ENCODE results near the gene MAP3K6.
A peak's percentile ranks its signal among the peaks of the same experiment; 100 is the strongest.

MAP3K6 gene

DNA sequence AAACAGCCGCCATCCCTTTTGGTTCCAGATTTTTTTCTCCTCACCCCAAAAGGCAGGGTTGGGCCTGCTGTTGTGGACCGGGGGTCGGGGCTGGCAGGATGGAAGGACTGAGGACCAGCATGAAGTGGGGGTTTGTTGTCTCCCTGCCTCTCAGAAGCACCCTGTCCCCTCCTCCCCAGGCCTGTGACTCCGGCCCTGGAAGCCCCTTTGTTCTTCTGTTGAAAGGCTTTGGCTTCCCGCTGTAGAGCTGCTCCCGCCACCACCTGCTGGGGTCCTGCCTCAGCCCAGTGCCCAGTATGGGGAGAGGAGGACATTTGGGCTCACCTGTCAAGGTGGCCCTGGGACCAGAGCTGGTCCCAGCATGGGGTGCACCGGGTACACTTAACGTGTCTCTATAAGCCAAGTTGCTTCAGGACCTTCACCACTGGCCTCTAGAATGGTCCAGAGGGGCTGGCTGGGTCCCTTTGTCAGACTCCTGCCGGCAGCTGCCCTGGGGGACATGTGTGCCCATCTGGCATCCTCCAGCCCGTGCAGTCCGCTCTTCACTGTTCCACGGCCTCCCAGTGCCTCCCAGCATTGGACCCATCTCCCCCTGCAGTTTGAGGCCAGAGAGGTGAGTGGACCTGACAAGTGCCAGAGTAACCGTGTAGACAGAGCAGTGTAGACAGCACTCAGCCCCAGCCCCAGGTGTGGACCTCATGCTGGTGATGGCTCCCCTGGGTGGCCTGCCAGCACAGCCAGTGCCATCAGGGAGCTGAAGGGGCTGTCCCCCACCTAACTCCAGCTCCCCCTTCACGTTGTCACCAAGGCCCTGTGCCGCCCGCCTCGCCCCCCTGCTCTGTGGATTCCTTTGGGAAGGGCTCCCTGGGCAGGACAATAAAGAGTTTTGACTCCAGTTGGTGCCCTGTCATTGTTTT lies 31.0 kb downstream of the MAP3K6 start:
- DNase-seq (ENCODE audit: low read depth): no peak

DNA sequence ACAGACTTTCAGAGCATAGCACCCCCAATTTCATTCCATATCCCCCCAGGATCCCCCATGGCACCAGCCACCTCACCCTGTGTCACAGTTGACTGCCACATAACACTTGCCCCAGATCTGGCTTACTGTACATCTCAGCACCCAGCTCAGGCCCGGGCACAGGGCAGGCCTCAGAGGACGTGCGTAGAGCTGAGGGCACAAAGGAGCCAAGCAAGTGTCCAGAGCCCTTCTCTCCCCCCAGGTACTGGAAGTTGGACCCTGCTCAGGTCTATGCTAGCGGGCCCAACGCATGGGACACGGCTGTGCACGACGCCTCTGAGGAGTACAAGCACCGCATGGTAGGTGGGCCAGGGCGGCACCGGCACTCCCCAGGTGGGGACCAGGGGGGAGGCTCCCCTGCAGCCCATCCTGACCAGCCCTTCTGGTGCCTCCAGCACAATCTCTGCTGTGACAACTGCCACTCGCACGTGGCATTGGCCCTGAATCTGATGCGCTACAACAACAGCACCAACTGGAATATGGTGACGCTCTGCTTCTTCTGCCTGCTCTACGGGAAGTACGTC lies 33.0 kb downstream of the MAP3K6 start:
- DNase-seq (ENCODE audit: low read depth): no peak

DNA sequence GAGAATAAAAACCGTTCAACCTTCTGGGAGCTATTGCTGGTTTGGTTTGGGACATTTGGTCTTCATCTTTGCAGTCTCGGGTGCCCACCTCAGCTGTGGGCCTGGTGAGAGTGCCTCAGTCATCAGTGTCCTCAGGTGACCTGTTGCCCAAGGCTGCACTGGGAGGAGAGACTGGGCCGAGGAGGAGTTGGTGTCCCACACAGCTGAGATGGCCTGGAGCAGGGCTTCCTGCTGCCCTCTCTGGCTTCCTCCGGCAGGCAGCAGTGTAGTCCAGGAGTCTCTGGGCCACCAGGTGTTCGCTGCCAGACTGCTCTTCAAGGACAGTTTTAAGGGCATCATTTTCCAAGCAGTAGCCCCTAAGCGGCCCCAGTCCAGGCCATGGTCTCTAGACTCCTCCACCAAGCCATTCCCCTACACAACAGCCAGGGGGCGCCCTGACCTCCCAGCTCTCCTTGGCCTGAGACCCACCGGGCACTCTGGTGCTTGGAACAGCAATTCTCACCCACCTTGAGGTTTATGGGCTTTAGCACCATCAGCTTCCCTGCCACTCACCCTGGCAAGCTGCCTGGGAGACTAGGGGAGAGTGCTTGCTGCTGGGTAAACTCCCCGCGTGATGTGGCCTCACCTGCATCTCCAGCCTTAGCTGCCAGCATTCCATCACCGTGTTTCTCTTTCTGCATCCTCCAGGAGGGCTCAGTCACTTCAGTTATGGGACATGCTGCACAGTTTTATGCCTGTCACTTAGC lies 34.1 kb downstream of the MAP3K6 start:
- DNase-seq (ENCODE audit: low read depth): peak; percentile 34

- DNase-seq (ENCODE audit: low read depth): no peak
These were observed 34.8 kb downstream of the MAP3K6 start for GRCh38 chr1:27331922-27332321.

- no peak for DNase-seq (ENCODE audit: low read depth)
These were observed 35.3 kb downstream of the MAP3K6 start for GRCh38 chr1:27331426-27331825.

GRCh38 chr1:27330786-27331185 lies 36.0 kb downstream of the MAP3K6 start:
- no peak for DNase-seq (ENCODE audit: low read depth)

DNA sequence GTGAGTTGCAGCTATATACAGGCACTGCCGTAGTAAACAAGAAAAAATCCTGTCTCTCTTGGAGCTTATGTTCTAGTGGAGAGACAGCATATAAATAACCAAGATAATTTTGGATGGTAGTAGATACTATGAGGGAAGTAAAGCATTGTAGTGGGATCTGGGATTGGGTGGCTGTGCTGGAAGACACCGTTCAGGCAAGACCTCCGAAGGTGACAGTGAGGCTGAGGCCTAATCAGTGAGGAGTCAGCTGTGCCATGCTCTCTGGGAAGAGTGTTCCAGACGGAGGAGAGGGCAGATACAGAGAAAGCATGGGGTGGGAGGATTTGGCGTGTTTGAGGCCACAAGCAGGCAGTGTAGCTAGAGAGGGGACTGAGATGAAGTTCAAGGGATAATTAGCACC lies 38.8 kb downstream of the MAP3K6 start:
- DNase-seq (ENCODE audit: low read depth): no peak

- no peak for DNase-seq (ENCODE audit: low read depth)
These were observed 41.5 kb downstream of the MAP3K6 start for GRCh38 chr1:27325286-27325685.

DNA sequence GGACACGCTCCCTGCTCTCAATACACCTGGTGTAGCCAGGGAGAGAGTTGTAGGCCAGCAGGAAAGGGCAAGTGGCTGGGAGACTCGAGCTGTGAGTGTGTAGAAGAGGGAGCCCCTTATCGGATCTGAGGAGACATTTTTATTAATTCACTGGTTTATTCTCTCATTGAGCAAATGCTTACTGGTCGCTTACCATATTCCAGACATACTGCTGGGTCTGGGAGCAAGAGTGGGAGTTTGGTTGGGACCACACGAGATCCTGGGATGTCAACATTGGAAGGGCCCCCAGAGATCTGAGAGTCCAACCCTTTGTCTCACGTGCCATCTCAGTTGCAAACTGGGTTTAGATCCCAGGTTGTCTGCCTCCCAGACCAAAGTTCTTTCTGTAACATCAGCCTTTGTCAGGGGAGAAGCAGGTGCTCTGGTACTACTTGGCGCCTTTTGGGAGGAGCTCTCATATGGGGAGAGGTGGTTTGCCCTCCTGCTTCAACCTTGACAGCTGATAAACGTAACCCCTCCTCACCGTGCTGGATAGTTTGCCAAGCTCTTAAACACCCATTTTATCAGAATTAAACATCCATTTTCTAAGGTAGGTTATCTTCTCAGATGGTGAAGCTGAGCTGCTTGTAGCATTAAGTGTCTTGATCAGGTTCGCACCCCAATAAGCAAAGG lies 44.1 kb downstream of the MAP3K6 start:
- DNase-seq (ENCODE audit: low read depth): no peak

- peak; percentile 95 for DNase-seq (ENCODE audit: low read depth)
These were observed 44.8 kb downstream of the MAP3K6 start, which contains the start of gene TMEM222 for GRCh38 chr1:27321813-27322568. TSS of gene TMEM222 (plus strand) at chr1:27322163. CDS start at chr1:27322198, 35 bp downstream.

DNA sequence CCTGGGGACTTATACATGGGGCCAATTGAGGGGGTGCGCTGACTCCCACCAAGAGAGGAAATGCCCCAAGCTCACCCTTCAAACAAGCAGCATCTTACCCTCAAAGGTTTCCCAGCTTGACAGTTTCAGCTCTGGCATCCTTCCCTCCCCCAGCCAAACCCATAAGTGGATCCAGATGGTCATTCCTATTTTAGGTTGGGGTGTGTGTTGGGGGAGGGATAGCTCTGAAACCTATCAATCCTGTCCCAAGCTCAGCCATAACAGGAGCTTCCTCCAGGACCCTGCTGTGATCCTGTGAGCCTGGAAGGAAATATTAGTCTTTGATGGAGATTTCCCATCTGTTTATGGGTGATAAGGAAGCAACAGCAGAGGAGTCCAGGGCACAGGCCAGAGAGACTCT lies 48.2 kb downstream of the MAP3K6 start:
- no peak for DNase-seq (ENCODE audit: low read depth)

DNA sequence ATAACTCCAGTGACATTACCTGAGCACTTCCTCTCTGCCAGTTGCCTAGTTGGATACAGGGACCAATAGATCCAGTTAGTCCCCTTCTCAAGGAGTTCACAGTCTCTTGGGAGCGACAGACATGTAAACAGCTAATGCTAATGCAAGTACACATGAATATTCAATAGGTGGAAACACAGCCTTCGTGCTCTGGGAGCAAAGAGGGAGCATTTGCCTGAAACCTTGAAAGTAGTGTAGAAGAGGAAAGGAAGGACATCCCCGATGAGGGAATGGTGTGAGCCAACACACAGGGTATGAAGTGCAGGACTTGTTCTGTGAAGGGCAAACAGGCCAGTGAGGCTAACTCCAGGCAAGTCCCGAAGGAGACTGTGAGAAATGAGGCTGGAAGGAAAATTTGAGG lies 48.6 kb downstream of the MAP3K6 start:
- no peak for DNase-seq (ENCODE audit: low read depth)

DNA sequence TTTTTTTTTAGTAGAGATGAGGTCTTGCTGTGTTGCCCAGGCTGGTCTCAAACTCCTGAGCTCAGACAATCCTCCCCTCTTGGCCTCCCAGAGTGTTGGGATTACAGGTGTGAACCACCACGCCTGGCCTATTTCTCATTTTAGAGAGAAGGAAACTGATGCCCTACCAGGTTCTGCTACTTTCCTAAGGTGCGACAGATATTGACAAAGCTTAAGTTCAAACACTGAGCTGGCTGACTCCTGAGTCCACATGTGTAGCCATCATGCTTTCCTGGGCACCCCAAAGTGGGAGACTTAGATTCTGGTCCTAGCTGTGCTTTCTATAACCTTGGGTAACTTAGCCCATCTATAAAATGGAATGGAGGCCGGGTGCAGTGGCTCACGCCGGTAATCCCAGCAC lies 49.9 kb downstream of the MAP3K6 start:
- DNase-seq (ENCODE audit: low read depth): no peak

DNA sequence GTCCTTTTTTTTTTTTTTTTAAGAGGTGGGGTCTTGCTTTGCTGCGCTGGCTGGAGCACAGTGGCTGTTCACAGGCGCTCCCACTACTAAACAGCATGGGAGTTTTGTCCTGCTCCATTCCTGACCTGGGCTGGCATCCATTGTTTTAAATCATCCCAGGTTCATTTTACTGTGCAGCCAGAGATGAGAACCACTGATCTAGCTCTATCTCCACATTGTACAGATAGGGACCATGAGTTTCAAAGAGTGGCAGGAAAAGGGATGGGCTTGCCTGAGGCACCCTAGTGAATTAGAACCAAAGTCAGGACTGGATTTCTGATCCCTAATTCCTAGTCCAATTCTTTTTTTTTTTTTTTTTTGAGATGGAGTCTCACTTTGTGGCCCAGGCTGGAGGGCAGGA lies 52.0 kb downstream of the MAP3K6 start:
- no peak for DNase-seq (ENCODE audit: low read depth)

DNA sequence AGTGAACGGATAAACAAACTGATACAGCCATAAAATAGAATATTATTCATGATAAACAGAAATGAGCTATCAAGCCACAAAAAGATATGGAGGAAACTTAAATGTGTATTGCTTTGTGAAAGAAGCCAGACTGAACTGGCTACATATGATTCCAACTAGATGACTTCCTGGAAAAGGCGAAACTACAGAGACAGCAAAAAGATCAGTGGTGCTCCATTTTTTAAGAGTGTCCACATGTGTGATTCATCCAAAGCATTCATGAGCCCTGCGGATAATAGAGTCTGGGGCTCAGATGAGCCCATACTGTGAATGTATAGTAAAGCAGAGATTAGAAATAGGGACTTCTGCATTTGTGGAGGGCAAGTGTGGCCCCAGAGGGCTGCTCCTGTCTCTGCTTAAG lies 52.6 kb downstream of the MAP3K6 start:
- DNase-seq (ENCODE audit: low read depth): no peak

- DNase-seq (ENCODE audit: low read depth): no peak
These were observed 58.7 kb downstream of the MAP3K6 start for GRCh38 chr1:27307874-27308598.

DNA sequence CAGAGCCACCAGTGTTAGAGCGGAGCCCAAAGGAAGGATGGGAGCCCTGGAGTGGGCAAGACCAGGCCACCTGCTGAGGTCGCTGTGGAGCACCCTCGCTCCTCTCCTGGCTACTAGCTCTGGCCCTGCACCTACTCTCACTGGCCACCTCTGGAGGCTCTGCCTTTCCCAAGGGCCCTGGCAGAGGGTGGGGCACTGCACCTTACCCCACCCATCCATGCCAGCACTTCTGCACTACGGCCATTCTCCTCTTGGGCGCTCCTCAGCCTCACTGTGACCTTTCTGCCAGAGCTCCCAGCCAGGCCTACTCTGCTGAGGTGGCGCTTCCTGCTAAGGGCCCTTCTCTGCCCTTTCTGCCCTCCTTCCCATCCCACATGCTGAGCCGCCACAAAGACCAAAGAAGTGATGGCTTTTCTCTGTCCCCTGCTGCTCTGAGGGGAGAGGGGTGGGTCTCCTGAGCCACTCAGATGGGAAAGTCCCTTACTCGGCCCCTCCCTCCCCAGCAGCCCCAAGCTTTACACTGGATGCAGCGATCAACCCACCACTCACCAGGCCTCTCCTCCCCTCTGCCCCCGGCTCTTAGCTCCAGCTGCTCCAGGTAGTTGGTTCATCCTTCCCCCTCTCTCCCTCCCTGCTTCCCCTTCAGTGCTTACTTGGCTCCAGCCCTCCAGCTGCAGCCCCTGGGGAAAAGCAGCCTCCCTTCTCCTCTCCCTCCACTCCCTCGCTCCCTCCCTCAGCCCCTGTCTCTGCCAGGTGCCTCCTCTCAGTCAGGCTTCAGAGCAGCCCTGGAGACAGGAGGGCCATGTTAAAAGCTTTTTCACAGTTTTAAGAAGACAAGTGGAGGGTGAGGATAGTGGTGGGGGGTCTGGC lies 59.6 kb downstream of the MAP3K6 start:
- no peak for DNase-seq (ENCODE audit: low read depth)

DNA sequence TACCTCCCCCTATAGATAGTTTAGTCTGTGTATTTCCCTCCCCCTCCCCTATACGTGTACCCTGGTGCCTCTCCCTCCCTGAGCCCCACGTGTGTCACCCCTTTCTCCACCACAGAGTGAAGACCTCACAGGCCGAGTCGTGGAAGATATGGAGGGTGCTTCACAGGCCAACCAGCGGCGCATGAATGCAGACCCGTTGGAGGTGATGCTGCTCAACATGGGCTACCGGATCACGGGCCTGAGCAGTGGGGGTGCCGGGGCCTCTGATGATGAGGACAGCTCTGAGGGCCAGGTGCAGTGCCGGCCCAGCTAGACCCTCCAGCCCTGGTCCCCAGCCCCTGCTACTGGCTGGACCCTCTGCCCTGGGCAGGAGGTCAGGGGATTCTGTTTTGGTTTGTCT lies 60.7 kb downstream of the MAP3K6 start:
- DNase-seq (ENCODE audit: low read depth): no peak
